AG10803 (cell line): ENCODE results near the gene ITSN1.

Source experiments
- DNase-seq: peaks from one replicate; pipeline ENCODE4 v3.0.0; 2010; ENCODE audit warnings: low read depth
- H3K4me3 ChIP-seq: 2 replicates; pipeline ENCODE4 v1.5.1; 2011; ENCODE audit warnings: mild to moderate bottlenecking, low read length, control low read depth
- TF ChIP-seq, protein P1 (sequence below): conservative IDR thresholded peaks from 2 replicates; pipeline ENCODE4 v1.5.1; 2011; ENCODE audit warnings: mild to moderate bottlenecking, low read length, control low read depth, inconsistent platforms

The ITSN1 gene

DNA sequence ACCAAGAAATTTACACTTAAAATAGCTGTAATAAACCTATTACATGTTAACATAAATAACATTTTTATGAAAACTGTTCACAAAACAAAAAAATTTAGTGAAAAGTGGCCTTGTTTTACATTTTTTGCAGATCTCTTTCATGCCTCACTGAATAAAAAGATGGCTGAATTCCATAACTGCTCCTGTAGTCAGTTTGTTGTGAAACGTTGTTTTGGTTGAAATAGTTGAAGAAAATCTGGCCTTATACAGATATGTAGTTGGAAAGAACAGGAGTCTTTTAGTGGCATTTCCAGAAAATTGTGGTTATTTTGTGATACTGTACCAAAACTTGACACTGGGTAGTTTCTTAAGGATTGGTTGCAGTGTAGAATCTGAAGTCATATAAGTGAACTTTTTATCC is 18.1 kb downstream of the ITSN1 start:
- TF ChIP-seq, protein P1, sequence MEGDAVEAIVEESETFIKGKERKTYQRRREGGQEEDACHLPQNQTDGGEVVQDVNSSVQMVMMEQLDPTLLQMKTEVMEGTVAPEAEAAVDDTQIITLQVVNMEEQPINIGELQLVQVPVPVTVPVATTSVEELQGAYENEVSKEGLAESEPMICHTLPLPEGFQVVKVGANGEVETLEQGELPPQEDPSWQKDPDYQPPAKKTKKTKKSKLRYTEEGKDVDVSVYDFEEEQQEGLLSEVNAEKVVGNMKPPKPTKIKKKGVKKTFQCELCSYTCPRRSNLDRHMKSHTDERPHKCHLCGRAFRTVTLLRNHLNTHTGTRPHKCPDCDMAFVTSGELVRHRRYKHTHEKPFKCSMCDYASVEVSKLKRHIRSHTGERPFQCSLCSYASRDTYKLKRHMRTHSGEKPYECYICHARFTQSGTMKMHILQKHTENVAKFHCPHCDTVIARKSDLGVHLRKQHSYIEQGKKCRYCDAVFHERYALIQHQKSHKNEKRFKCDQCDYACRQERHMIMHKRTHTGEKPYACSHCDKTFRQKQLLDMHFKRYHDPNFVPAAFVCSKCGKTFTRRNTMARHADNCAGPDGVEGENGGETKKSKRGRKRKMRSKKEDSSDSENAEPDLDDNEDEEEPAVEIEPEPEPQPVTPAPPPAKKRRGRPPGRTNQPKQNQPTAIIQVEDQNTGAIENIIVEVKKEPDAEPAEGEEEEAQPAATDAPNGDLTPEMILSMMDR: no peak
- DNase-seq: peak; percentile 69
- no peak overlapping the region for H3K4me3 ChIP-seq

DNA sequence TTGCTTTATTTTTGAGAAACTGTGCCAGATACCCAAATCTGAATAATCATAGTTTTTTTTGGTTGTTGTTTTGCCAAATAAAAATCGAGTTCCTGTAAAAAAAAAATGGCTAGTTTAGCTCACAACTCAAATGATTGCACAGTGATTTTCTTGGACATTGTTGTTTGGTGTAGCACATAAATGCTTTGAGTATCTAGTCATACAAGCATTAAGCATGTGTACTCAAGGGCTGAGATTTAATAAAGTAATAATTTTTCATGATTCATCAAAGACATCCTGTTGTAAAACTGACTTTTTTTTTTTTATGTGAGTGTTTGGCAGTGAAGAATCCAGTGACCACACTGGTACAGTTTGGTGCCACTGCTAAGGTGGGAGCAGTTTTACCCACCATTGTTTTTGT is 18.8 kb downstream of the ITSN1 start:
- peak; percentile 29 for DNase-seq
- H3K4me3 ChIP-seq: no peak overlapping the region
- TF ChIP-seq, protein P1: no peak

DNA sequence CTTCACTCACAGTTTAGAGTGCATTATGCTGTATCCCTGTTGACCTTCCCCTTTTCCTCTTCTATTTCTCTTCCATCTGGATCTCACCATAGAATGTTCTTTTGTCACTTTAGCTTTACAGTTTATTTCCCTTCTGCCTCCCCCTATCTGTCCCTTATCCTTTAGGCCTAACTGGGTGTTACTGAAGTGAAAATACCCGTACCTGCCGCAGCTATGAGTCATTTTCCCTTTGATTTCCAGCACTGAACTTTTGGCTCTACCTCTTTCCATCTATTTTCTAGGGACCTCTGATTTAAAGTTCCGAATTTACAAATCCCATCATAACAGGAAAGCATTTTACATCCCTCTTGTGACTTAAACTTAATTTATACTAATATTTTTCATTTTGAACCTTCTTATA is 19.7 kb downstream of the ITSN1 start:
- DNase-seq: no peak
- no peak overlapping the region for H3K4me3 ChIP-seq
- TF ChIP-seq, protein P1: no peak

DNA sequence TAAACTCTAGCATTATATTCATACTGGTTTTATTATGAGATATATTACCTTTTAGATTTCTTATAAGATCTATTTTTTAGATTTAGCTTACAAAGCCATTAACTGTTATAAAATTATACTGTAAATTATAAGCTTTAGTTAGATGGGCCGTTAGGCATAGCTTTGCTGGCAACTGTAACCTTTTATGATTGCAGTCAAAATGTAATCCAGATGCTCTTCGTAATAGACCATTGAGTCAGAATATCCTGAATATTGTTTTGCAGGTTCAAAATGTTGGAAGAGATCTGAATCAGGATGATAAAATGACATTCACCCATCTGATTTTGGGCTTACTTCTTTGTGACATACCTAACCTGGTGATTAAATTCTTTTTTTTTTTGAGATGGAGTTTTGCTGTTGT is 20.9 kb downstream of the ITSN1 start:
- peak; percentile 30 for DNase-seq
- H3K4me3 ChIP-seq: no peak overlapping the region
- TF ChIP-seq, protein P1: no peak

DNA sequence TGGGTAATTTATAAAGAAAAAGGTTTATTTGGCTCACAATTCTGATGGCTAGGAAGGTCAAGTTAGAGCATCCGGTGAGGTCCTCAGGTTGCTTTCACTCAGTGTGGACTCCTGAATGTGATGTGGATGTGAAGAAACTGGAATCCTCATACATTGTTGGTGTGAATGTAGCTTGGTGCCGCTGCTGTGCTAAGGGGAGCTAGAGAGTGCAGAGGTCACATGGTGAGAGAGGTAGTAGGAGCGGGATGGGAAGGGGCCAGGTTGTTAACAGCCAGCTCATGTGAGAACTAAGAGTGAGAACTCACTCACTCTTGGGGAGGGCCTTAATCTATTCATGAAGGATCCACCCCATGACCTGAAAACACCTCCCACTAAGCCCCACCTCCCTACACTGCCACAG is 21.8 kb downstream of the ITSN1 start:
- H3K4me3 ChIP-seq: no peak overlapping the region
- no peak for DNase-seq
- TF ChIP-seq, protein P1: no peak

DNA sequence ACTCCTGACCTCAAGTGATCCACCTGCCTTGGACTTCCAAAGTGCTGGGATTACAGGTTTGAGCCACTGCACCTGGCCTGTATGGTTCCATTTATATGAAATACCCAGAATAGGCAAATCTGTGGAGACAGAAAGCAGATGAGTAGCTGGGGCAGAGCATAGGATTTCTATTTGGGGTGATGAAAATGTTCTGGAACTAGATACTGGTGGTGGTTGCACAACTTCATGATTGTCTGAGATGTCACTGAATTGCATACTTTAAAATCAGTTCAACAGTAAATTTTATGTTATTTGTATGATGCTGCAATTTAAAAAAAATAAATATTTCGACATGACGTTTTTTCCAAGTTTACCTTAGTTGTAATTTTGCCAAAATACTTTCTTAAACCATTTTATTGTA is 23.9 kb downstream of the ITSN1 start:
- TF ChIP-seq, protein P1: no peak
- no peak overlapping the region for H3K4me3 ChIP-seq
- DNase-seq: peak; percentile 57

DNA sequence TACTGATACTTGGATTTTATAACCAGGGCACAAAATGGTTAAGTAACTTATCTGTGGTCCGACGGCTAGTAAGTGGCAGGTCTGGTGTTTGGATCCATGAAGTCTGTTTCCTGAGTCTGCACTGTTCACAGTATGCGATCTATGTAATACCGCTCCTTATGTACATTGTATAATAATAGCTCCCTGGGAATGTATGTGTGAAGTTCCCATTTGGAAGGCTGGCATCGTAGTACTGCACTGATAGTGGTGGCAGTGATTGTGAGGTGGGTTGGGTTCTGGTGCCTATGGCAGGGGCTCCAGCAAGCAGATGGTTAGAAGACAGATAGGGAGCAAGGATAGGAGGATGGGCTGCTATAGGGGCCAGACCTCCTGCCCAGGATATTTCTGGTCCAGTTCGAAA is 25.3 kb downstream of the ITSN1 start:
- TF ChIP-seq, protein P1: no peak
- H3K4me3 ChIP-seq: no peak overlapping the region
- no peak for DNase-seq
